GM18951 (cell line): Measurements from ENCODE around the gene LYSMD1.

Experiments used
- POLR2A ChIP-seq: IDR thresholded peaks from 4 replicates; pipeline ENCODE4 v1.6.1; 2011; ENCODE audit warnings: mild to moderate bottlenecking; ENCODE audit not compliant: insufficient read length, insufficient read depth; ENCODE audit errors: extremely low read depth
- in situ Hi-C: fragments of 300-500 bp; cut with MboI; formaldehyde crosslinking; loops from one replicate; pipeline ENCODE4 v1.12.0; 2022; ENCODE audit warnings: low sequenced_read_pairs, mixed read lengths, inconsistent platforms; ENCODE audit not compliant: unreplicated experiment

The LYSMD1 gene

GRCh38 chr1:151158751-151159251 lies 6.9 kb downstream of the LYSMD1 start:
- in situ Hi-C loops: loop anchor here (5.0 kb wide), 1 partner anchor 62 kb away; no protein-coding TSS in a partner anchor
- no peak for TF ChIP-seq POLR2A

GRCh38 chr1:151158326-151158725 lies 7.4 kb downstream of the LYSMD1 start:
- in situ Hi-C loops: loop anchor here (5.0 kb wide), 1 partner anchor 61 kb away; no protein-coding TSS in a partner anchor
- no peak for TF ChIP-seq POLR2A

DNA sequence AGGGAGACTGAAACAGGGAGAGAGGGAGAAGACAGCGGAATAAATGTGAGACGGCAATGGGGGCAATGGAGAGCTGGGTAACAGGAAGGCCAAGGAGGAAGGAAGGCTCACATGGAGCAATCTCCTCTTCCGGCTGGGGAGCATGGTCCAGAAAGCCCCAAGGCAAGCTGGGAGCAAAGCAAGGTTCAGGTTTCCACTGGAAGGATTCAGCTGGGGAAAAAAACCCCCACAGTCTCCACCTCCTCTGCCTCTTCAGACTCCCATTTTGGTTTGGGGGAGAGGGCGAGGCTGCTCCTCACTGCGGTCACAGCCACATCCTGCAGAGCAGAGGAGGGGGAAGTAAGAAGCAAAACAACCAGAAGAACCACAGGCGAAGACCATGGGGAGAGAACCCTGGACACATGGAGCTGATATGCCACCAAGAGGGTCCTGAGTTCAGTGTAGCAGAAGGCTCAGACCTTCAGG lies 8.6 kb downstream of the LYSMD1 start:
- TF ChIP-seq POLR2A: peak; percentile 31
- in situ Hi-C loops: loop anchor here (5.0 kb wide), 1 partner anchor 60 kb away; no protein-coding TSS in a partner anchor

- TF ChIP-seq POLR2A: peak; percentile 39
- in situ Hi-C loops: loop anchor here (5.0 kb wide), 1 partner anchor 59 kb away; no protein-coding TSS in a partner anchor
Measured at GRCh38 chr1:151156515-151156819, 9.2 kb downstream of the LYSMD1 start, which contains the start of gene TNFAIP8L2. Gene TNFAIP8L2, plus strand, starts transcription at chr1:151156649. Its CDS starts 2,049 bp downstream, at chr1:151158698.

GRCh38 chr1:151147665-151148064 lies 18.0 kb downstream of the LYSMD1 start:
- in situ Hi-C loops: no loop called here
- TF ChIP-seq POLR2A: no peak

GRCh38 chr1:151147132-151147503 lies 18.6 kb downstream of the LYSMD1 start:
- in situ Hi-C loops: no loop called here
- no peak for TF ChIP-seq POLR2A

DNA sequence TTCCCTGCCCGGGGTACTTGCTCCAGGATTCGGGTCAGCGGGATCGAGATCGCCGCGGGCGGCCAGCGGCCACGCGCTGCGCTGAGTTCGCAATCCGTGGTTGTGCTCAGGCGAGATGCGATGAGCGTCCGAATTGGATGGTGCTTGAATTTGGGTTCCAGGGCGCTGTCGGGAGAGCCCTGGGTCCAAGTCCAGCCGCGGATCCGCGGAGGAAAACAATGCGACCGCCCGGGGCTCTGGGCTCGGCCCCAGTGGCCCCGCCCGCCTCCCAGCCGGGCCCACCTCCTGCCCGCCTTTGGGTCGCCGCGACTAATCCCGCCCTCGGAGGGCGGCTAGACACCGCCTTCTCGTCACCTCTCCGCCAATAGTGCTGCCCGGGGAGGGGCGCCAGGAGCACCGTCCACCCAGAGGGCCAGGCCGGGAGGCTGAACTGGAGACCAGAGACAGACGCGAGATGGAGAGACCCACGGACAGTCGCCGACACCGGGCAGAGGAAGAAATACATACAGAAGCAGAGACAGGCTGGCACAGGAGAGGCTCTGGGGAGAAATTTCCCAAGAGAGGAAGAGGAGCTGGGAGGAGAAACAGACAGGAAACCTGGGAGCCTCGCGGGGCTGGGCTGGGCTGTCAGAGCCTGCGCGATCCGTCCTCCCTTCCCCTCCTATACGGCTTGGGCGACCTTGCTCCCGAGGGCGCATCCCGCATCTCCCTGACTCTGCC lies 19.1 kb downstream of the LYSMD1 start, which contains the start of gene SEMA6C:
Gene SEMA6C (minus strand): TSS at position 220 of the 720 bp plus-strand sequence. CDS start 4,010 bp downstream, outside the sequence.
- TF ChIP-seq POLR2A: peak; percentile 48
- in situ Hi-C loops: no loop called here

- in situ Hi-C loops: no loop called here
- TF ChIP-seq POLR2A: no peak
Measured at GRCh38 chr1:151146072-151146411, 19.7 kb downstream of the LYSMD1 start.

GRCh38 chr1:151145304-151146071 lies 20.2 kb downstream of the LYSMD1 start:
- TF ChIP-seq POLR2A: no peak
- in situ Hi-C loops: no loop called here

DNA sequence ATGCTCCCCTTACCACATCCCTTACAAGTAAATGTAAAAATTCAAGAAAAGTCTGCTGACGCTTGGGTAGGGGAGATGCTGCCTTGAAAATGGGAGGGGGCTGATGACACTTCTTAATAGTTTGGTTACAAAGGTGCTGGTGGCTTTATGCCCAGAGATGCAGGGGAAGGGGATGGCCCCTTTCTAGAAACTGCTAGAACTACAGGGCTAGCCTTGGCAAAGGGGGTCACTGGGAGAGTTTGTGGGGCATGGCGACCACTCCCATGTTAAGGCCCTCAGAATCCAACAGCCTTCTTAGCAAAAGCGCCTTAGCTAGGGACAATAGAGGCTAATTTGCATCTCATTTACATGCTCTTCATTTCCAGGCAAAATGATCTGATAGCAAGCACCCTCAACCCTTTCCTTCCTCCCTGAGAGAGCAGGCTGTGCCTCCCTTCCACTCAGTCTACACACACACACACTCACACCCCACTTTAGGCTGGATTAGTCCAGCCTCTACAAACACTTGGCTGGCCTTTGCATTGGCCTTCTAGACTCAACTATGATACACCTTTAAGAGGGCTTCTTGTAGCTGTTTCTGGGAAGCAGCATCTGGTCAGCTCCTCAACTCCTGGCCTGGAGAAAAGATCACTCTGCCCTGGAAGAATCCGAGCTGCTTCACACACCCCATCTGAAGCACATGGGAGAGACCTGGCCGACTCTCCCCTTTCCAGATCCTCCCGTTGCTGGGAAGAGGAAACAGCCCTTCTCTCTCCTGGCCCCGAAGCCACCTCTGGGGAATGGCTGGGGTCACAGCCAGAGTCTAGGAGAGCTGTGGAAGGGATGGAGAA lies 21.0 kb downstream of the LYSMD1 start:
- no peak for TF ChIP-seq POLR2A
- in situ Hi-C loops: no loop called here

GRCh38 chr1:151143986-151144385 lies 21.7 kb downstream of the LYSMD1 start:
- no peak for TF ChIP-seq POLR2A
- in situ Hi-C loops: no loop called here

GRCh38 chr1:151143057-151143435 lies 22.7 kb downstream of the LYSMD1 start:
- in situ Hi-C loops: no loop called here

More at GRCh38 chr1:151143057-151143435, 22.7 kb downstream of the LYSMD1 start:
- TF ChIP-seq POLR2A: no peak
